Fibroblast of upper back skin (primary cell): ENCODE results near the gene G2E3.
A peak's percentile ranks its signal among the peaks of the same experiment; 100 is the strongest.
"Not testable (repeated sequence)": the region's sequence is repeated elsewhere in the genome, so short reads cannot be mapped to it uniquely, and the experiment has no call there.

ENCODE experiments used
- DNase-seq: peaks from one replicate; pipeline ENCODE4 v3.0.0-alpha.2; 2013

Gene G2E3

GRCh38 chr14:30564235-30564867 is 5.4 kb downstream of the G2E3 start:
- no peak for DNase-seq

GRCh38 chr14:30564868-30565248 is 5.9 kb downstream of the G2E3 start:
- no peak for DNase-seq

- DNase-seq: peak; percentile 55
These were observed 10.4 kb downstream of the G2E3 start for GRCh38 chr14:30569216-30569902.

- no peak for DNase-seq
These were observed 10.9 kb downstream of the G2E3 start for GRCh38 chr14:30569903-30570226.

- DNase-seq: no peak
These were observed 13.3 kb downstream of the G2E3 start for GRCh38 chr14:30572237-30572636.

GRCh38 chr14:30572771-30573170 is 13.8 kb downstream of the G2E3 start:
- DNase-seq: no peak

GRCh38 chr14:30573226-30573814 is 14.4 kb downstream of the G2E3 start:
- DNase-seq: peak; percentile 56

GRCh38 chr14:30573966-30574365 is 15.0 kb downstream of the G2E3 start:
- no peak for DNase-seq

GRCh38 chr14:30574777-30575176 is 15.8 kb downstream of the G2E3 start:
- DNase-seq: not testable (repeated sequence)

GRCh38 chr14:30576333-30576732 is 17.4 kb downstream of the G2E3 start:
- not testable (repeated sequence) for DNase-seq

- DNase-seq: no peak
These were observed 21.8 kb downstream of the G2E3 start for GRCh38 chr14:30580616-30581282.

- DNase-seq: no peak
These were observed 22.3 kb downstream of the G2E3 start for GRCh38 chr14:30581283-30581625.

- no peak for DNase-seq
These were observed 23.4 kb downstream of the G2E3 start for GRCh38 chr14:30582376-30582775.

- no peak for DNase-seq
These were observed 25.2 kb downstream of the G2E3 start for GRCh38 chr14:30584058-30584630.

- no peak for DNase-seq
These were observed 26.2 kb downstream of the G2E3 start for GRCh38 chr14:30585204-30585603.

- DNase-seq: no peak
These were observed 28.2 kb downstream of the G2E3 start for GRCh38 chr14:30587141-30587540.

- DNase-seq: no peak
These were observed 29.9 kb downstream of the G2E3 start for GRCh38 chr14:30588873-30589272.

- DNase-seq: no peak
These were observed 38.0 kb downstream of the G2E3 start for GRCh38 chr14:30596935-30597334.

GRCh38 chr14:30597504-30597903 is 38.5 kb downstream of the G2E3 start:
- DNase-seq: no peak

- DNase-seq: no peak
These were observed 42.3 kb downstream of the G2E3 start for GRCh38 chr14:30600922-30601918.

GRCh38 chr14:30603402-30603801 is 44.4 kb downstream of the G2E3 start:
- DNase-seq: no peak

- not testable (repeated sequence) for DNase-seq
These were observed 45.7 kb downstream of the G2E3 start for GRCh38 chr14:30604696-30605095.
